GM21723 (cell line): ENCODE results near the gene MYOZ3.

Experiments used
- ATAC-seq: cut with Tn5 transposase; IDR thresholded peaks from one replicate; pipeline ENCODE4 v1.9.1; 2021; ENCODE audit warnings: mild to moderate bottlenecking, moderate library complexity; ENCODE audit not compliant: unreplicated experiment

The MYOZ3 gene, protein sequence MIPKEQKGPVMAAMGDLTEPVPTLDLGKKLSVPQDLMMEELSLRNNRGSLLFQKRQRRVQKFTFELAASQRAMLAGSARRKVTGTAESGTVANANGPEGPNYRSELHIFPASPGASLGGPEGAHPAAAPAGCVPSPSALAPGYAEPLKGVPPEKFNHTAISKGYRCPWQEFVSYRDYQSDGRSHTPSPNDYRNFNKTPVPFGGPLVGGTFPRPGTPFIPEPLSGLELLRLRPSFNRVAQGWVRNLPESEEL

GRCh38 chr5:150661086-150661485, at the start of gene MYOZ3:
Gene MYOZ3, plus strand, starts transcription at chr5:150661251. Its CDS starts 1,691 bp downstream, at chr5:150662942.
- ATAC-seq: no peak

- ATAC-seq: no peak
Observed at GRCh38 chr5:150612405-150612804, 48.6 kb upstream of the MYOZ3 start.

- no peak for ATAC-seq
Observed at GRCh38 chr5:150612905-150613670, 48.0 kb upstream of the MYOZ3 start.

DNA sequence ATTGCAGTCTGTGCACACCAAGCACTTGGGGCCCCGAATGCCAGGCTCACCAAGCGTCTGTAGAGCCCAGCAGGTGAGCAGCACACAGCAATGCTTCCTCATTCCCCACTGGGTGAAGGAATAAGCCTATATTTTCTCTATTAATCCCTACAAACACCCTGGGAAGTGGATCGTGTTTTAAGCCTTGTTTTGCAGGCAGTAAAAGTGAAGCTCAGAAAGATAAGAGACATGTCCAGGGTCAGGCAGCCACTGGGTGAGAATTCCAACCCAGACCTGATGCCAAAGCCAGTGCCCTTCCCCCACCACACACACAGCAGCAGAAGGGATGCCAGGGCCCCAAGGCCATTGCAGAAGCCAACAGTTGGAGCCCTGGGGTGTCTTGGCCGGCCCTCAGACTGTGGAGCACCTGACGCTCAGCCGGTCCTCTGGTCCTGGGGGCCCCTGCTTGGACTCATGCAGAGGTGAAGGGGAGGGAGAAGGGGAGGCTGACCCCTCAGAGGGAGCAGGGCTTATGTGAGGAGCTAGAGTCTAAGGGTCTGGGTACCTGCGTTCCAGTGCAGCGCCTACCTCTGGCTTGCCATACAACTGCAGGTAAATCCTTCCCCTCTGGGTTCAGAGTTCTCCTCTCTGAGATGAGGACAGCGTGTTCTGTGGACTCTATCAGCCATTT, 46.9 kb upstream of the MYOZ3 start:
- no peak for ATAC-seq

DNA sequence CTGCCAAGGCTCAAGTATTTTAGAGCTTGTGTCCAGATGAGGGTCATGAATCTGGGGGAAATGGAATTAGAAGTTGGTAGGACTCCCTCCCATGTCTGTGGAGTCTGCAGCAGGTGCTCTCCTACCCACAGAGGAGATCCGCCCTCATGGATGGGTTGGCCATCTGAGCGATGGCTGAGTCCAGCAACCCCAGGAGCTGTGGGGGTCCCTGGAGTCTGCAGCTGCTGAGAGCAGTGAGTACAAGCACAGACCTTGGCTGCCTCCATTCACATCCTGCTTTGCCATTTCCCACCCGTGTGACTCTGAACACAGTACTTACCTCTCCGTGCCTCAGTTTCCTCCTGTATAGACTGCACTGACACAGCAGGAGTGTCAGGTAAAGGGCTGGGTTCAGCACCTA, 46.4 kb upstream of the MYOZ3 start:
- no peak for ATAC-seq

DNA sequence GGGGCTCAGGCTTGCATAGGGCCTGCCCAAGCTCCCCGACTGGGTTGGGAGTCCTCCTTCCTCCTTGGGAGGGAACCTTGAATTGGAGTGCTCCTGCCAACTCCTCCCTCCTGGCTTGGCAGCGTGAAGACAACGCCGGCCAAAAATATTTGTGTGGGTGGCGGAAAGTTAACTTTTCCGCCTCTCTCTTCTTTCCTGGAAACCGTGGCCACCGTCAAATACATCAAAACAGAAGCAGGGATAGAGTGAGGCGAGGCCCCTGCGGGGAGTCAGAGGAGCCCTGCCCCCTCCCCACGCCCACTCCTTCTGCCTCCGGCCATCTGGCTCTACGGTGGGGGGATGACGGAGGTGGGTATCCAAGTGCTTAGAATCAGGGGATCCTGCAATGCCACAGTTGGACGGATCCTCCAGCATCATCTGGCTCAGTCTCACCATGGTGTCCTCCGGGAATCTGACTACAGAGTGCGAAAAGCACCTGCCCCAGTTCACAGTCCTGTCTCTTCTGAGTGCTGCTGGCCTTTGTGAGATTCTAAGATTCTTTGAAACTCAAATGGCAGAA, 45.8 kb upstream of the MYOZ3 start:
- no peak for ATAC-seq

DNA sequence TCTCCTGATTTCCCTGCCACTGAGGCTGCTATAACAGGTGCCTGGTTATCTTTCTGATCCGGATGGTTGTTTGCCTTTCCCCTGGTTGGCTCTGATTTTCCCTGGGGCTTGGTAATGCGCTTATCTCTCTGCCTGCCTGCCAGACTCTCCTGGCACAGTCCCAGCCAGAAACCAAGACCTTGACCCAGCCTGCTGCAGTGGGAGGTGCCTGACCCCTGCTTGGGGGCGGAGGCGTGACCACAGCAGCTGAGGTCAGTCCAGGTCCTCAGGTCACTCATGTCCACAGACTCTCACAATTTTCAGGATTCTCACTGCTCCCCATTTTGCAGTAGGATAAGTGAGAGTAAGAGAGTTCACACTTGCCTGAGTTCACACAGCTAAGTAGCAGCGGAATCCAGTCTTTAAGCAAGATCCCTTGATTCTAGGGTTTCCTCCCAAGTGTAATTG, 45.0 kb upstream of the MYOZ3 start:
- ATAC-seq: no peak

DNA sequence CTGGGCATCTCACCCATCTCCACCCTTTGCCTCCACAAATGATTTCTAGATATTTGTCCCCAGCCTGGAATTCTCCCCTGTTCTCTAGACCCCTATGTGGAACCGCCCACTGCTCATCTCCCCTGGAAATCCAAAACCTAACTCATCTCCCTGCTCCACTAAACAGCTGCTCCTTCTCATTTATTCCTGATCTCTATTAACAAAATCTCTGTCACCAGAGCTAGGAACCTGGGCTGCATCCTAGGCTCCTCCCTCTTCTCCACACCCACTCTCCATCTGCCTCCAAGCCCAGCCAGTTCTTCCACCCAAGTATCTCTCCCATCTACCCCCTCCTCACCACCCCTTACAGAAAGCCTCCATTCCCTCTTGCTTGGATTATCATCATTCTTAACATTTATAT, 44.5 kb upstream of the MYOZ3 start:
- no peak for ATAC-seq

DNA sequence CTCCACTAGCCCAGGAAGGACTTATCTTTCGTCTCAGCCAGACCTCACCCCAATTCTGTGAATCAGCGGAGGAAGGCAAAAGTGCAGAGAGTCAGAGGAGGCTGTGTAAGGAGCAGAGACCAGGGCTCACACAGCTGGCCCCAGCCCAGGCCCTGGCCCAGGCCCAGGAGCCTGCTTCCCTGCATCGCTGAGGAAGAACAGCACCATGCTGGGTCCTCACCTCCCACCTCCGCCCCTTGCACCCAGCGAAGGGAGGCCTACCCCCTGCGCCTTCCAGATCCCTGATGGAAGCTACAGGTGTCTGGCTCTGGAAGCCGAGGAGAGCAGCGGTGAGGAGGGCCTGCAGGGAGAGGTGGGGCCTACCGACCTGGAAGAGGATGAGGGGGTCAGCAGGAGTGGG, 42.9 kb upstream of the MYOZ3 start:
- ATAC-seq: no peak

GRCh38 chr5:150618588-150619281, 42.3 kb upstream of the MYOZ3 start:
- ATAC-seq: no peak

GRCh38 chr5:150619359-150620230, 41.5 kb upstream of the MYOZ3 start:
- no peak for ATAC-seq

DNA sequence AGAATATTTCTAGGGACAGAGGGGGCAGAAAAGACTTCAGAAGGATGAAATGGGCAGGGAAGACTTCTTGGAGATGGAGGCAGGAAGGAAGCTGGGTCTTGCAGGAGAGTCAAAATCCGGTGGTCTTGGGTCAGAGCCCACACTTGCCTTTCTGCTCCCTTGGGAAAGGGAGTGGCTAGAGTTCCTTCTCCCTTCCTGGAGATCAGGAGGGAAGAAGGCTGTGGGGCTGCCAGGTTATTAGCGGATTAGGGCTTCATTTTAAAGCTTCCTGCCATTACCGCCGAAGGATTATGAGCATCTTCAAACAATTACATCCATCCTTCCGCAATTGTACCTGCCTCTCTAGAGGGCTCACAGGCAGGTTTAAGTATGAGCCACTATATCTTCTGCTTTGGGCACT, 39.8 kb upstream of the MYOZ3 start:
- ATAC-seq: no peak

DNA sequence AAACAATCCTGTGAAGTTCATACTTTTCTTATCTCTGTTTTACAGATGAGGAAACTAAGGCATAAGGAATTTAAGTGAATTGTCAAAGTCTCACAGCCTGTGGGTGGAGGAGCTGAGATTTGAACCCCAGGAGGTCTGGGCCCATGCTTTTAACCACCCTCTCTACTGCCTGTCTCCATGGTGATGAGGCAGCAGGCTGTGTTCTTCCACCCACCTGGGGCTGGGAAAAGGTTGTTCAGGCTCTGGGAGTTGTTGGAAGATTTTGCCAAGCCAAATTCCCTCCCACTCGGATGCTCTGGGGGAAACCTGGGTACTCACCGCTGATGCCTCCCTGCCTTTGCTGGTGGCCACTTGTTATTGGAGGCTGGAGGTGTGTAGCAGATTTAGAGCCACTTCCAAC, 38.9 kb upstream of the MYOZ3 start:
- no peak for ATAC-seq

GRCh38 chr5:150623152-150623877, 37.7 kb upstream of the MYOZ3 start:
- ATAC-seq: peak; percentile 32

- peak; percentile 8 for ATAC-seq
Observed at GRCh38 chr5:150623878-150624216, 37.2 kb upstream of the MYOZ3 start.

- ATAC-seq: peak; percentile 36
Observed at GRCh38 chr5:150624334-150625163, 36.5 kb upstream of the MYOZ3 start.

DNA sequence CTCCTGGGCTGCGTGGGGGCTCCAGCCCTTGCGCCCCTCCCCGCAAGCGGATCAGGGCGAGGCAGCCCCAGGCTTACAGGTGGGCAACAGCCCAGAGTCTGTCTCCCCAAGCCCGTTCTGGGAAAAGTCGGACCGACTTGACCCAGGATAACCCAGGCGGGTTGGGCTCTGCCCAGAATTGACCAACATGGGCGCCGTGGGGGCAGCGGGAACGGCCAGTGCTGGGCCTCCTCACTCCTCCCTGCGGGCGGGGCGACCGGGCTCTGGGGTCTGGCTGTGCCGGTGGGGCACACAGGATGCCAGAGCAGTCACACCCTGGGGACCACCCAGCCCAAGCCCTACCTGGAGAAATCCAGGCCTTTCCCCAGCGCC, 35.9 kb upstream of the MYOZ3 start:
- no peak for ATAC-seq

DNA sequence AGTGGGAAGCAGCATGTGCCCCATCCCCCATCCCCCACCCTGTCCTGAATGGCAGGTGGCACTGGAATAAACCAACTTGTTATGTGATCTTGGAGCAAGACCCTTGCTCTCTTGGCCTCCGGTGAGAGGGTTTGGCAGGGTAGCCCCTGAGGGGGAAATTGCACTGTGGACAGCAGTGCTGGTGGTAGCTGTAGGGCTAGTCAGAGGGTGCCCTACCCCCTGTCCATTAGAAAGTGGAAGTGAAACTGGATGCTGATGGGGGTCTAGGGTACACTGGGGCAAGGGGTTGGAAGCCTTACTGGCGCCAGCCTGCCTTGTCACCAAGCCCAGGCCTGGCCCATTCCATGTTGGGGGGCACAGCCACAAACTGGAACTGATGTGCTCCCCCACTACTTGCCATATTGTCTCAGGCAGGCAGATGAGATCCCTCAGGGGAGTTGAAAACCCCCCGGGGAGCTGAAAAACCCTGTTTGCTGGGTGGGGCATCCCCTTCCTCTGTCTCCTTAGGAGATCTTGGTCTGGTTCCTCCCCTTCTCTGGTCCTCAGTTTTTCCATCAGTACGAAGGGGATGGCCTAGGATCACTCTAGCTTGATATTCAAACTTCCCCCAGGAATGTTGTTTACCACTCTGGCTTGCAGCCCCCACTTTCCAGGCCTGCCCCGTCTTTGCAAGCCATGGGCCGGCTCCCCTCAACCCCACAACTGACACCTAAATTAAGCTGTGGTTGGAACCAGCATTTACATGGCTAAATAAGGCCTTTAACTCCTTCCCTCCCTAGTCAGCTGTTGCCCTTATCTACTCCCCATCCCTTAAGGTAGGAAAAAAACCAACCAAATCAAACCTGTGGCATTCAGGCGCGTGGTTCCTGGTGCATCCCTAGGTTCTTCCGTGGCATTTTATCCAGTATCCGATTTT, 35.0 kb upstream of the MYOZ3 start:
- ATAC-seq: peak; percentile 52
